Nephron (organoid): ENCODE measurements around the gene SRC.

Source experiments
- H3K27ac Mint-ChIP-seq, 3 experiments: 2 replicates each; pipeline ENCODE4 v1.8.0; 2020; ENCODE audit warnings: mixed read lengths in 3 of 3, mild to moderate bottlenecking in 2 of 3, moderate library complexity in 1 of 3
- H3K27me3 Mint-ChIP-seq: 2 replicates; pipeline ENCODE4 v1.8.0; 2021; ENCODE audit warnings: low read depth, mild to moderate bottlenecking, moderate library complexity, mixed read lengths
- H3K36me3 Mint-ChIP-seq: 2 replicates; pipeline ENCODE4 v1.8.0; 2020; ENCODE audit warnings: low read depth, mixed read lengths
- H3K4me1 Mint-ChIP-seq: 2 replicates; pipeline ENCODE4 v1.8.0; 2020; ENCODE audit warnings: mixed read lengths
- H3K4me3 Mint-ChIP-seq, 3 experiments: 2 replicates each; pipeline ENCODE4 v1.8.0; 2020; ENCODE audit warnings: mild to moderate bottlenecking in 3 of 3, mixed read lengths in 3 of 3, moderate library complexity in 2 of 3
- H3K9me3 Mint-ChIP-seq: 2 replicates; pipeline ENCODE4 v1.8.0; 2020; ENCODE audit warnings: mixed read lengths
- TF ChIP-seq, protein P1 (sequence below), 3 experiments: fragments of 200-600 bp; sonication (generic); IDR thresholded peaks; one replicate each; pipeline ENCODE4 v1.5.0; 2021; ENCODE audit warnings: antibody characterized with exemption in 3 of 3; ENCODE audit not compliant: unreplicated experiment in 3 of 3

Gene SRC

GRCh38 chr20:37385176-37385575 is 39.2 kb downstream of the SRC start:
- H3K36me3 Mint-ChIP-seq, result peaks cover 30% of the 10 kb centered on the region
- TF ChIP-seq, protein P1, sequence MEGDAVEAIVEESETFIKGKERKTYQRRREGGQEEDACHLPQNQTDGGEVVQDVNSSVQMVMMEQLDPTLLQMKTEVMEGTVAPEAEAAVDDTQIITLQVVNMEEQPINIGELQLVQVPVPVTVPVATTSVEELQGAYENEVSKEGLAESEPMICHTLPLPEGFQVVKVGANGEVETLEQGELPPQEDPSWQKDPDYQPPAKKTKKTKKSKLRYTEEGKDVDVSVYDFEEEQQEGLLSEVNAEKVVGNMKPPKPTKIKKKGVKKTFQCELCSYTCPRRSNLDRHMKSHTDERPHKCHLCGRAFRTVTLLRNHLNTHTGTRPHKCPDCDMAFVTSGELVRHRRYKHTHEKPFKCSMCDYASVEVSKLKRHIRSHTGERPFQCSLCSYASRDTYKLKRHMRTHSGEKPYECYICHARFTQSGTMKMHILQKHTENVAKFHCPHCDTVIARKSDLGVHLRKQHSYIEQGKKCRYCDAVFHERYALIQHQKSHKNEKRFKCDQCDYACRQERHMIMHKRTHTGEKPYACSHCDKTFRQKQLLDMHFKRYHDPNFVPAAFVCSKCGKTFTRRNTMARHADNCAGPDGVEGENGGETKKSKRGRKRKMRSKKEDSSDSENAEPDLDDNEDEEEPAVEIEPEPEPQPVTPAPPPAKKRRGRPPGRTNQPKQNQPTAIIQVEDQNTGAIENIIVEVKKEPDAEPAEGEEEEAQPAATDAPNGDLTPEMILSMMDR (IDR thresholded peaks at IDR 0.05; ENCODE audit: unreplicated experiment in 3 of 3), result no peak
- peaks cover 6% of the 10 kb centered on the region for H3K4me1 Mint-ChIP-seq
- no peaks in the 10 kb centered on the region for H3K27me3 Mint-ChIP-seq
- H3K9me3 Mint-ChIP-seq, result no peaks in the 10 kb centered on the region
- H3K27ac Mint-ChIP-seq, result peak overlapping the region in 2 of 3 experiments; percentile 26 to 53
- peak overlapping the region; percentile 75 to 89 (median 77) for H3K4me3 Mint-ChIP-seq

DNA sequence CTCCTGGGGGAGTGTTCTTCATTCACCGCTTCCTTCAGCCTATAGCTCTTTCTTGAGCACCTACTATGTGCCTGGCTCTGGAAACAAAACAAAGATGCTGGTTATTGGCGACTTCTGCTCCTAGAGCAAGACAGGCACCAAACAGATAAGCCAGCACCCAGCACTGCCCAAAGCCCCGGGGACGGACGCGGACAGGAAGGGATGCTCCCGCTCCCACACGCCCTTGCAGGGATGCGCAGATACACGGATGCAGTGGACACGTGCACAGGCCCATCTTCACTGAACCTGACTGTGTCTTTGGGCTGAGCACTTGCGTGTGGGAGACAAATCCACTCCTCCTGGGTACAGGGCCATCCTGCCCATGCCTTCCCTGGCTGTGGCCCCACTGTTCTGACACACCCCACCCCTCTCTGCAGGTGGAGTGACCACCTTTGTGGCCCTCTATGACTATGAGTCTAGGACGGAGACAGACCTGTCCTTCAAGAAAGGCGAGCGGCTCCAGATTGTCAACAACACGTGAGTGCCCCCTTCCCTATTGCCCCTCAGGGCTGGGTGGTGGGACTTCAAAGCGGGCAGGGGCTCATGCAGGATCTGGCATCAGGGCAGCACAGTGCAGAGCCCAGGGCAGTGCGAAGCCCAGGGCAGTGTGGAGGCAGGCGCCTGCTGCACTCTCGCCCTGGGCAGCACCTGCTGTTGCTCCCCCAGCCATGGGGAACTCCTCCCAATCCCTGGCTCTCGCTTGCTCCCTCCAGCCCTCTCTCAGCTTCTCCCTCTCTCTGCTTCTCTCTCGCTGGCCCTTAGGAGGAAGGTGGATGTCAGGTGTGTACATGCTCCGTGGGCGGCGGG is 39.9 kb downstream of the SRC start:
- H3K27me3 Mint-ChIP-seq, result no peaks in the 10 kb centered on the region
- H3K9me3 Mint-ChIP-seq, result no peaks in the 10 kb centered on the region
- H3K4me1 Mint-ChIP-seq, result peaks cover 6% of the 10 kb centered on the region
- H3K36me3 Mint-ChIP-seq, result peaks cover 30% of the 10 kb centered on the region
- no peak overlapping the region for H3K27ac Mint-ChIP-seq
- H3K4me3 Mint-ChIP-seq, result peak overlapping the region; percentile 42 to 58 (median 53)
- TF ChIP-seq, protein P1 (IDR thresholded peaks at IDR 0.05; ENCODE audit: unreplicated experiment in 3 of 3), result no peak

DNA sequence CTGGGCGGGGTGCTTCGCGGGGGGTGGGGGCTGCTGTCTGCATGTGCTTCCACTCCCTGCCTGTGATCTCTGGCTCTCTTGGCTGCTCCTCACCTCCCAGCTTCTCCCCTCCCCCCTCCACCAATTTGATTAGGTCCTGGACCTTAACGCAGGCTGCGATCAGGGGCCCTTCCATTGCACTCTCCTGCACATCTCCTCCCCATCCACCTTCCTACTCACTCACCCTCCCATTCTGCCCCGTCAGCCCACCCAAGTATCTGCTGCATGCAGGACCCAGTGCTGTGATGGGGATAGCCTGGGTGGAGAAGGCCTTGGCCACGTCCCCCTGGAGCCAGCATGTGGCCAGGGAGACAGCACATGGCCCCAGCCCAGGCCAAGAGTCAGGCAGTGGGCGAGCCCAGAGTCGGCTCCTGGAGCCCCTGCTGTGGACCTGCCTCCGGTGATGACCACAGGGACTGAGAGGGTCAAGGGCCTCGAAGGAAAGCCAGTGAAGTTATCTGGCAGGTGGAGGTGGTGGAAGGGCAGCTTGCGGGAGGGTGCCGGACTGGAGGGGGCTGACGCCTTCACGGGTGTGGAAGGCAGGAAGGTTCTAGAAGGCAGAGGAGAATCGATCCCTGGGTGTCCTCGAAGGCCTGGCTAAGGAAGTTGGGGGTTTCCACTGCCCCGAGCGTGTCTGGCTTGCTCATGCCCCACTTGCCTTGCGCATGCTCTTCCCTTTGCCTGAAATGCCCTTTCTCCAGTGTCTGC is 40.7 kb downstream of the SRC start:
- Mint-ChIP-seq H3K9me3 (no peaks in the 10 kb centered on the region), H3K36me3 (peaks cover 30% of the 10 kb centered on the region), H3K27me3 (no peaks in the 10 kb centered on the region), H3K27ac (no peak overlapping the region), H3K4me3 (peak overlapping the region; percentile 34 to 41 (median 35)), H3K4me1 (peaks cover 6% of the 10 kb centered on the region)
- TF ChIP-seq, protein P1 (IDR thresholded peaks at IDR 0.05; ENCODE audit: unreplicated experiment in 3 of 3), result no peak

GRCh38 chr20:37387519-37388269 is 41.8 kb downstream of the SRC start:
- TF ChIP-seq, protein P1 (IDR thresholded peaks at IDR 0.05; ENCODE audit: unreplicated experiment in 3 of 3), result no peak
- Mint-ChIP-seq H3K27ac (no peak overlapping the region), H3K36me3 (peaks cover 24% of the 10 kb centered on the region), H3K4me3 (no peak overlapping the region), H3K4me1 (peaks cover 6% of the 10 kb centered on the region), H3K9me3 (no peaks in the 10 kb centered on the region), H3K27me3 (no peaks in the 10 kb centered on the region)

GRCh38 chr20:37388831-37389230 is 42.9 kb downstream of the SRC start:
- Mint-ChIP-seq H3K4me1 (peaks cover 7% of the 10 kb centered on the region), H3K27ac (no peak overlapping the region), H3K36me3 (peaks cover 24% of the 10 kb centered on the region), H3K27me3 (no peaks in the 10 kb centered on the region), H3K9me3 (no peaks in the 10 kb centered on the region), H3K4me3 (no peak overlapping the region)
- TF ChIP-seq, protein P1 (IDR thresholded peaks at IDR 0.05; ENCODE audit: unreplicated experiment in 3 of 3), result no peak
